Tibial artery (tissue), 4 donors: ENCODE data around the gene GPR15.

Source experiments
- DNase-seq, 2 donors: peaks; one replicate each; pipeline ENCODE4 v3.0.0-alpha.2; 2019
- H3K27ac ChIP-seq, 2 donors: fragments of 200-600 bp; sonication (generic) in 1 of 2; 1 replicate in 1 of 2; 2 replicates in 1 of 2; pipeline ENCODE4 v1.5.1; 2018 to 2019; ENCODE audit warnings: mild to moderate bottlenecking in 1 of 2
- H3K27me3 ChIP-seq, 2 donors: fragments of 200-600 bp; sonication (generic) in 1 of 2; one replicate each; pipeline versions ENCODE4 v1.5.1 to v1.6.0; 2016 to 2019
- H3K36me3 ChIP-seq, 3 donors: fragments of 200-600 bp; sonication (generic) in 2 of 3; one replicate each; pipeline ENCODE4 v1.5.1; 2016 to 2019; ENCODE audit warnings: mild to moderate bottlenecking in 2 of 3
- H3K4me1 ChIP-seq, 4 donors: fragments of 200-600 bp; sonication (generic) in 2 of 4; 1 replicate in 3 of 4; 2 replicates in 1 of 4; pipeline ENCODE4 v1.5.1; 2016 to 2019
- H3K4me3 ChIP-seq, 2 donors: fragments of 200-600 bp; sonication (generic) in 1 of 2; 1 replicate in 1 of 2; 2 replicates in 1 of 2; pipeline ENCODE4 v1.5.1; 2018 to 2019; ENCODE audit warnings: mild to moderate bottlenecking in 2 of 2
- H3K9me3 ChIP-seq, 3 donors: fragments of 200-600 bp; sonication (generic) in 1 of 3; one replicate each; pipeline ENCODE4 v1.5.1; 2016 to 2019
- intact Hi-C: fragments of 100-400 bp; cut with DNase I; formaldehyde crosslinking; loops from one replicate; pipeline ENCODE4 v1.15.0; 2023; ENCODE audit warnings: low total_unique reads
- TF ChIP-seq, protein P1 (sequence below), 2 experiments: fragments of 200-600 bp in 1 of 2; fragments of 450-650 bp in 1 of 2; IDR thresholded peaks; one replicate each; pipeline ENCODE4 v1.5.1; 2017 to 2019; ENCODE audit warnings: antibody characterized with exemption in 2 of 2, mild to moderate bottlenecking in 1 of 2, moderate library complexity in 1 of 2

The GPR15 gene

DNA sequence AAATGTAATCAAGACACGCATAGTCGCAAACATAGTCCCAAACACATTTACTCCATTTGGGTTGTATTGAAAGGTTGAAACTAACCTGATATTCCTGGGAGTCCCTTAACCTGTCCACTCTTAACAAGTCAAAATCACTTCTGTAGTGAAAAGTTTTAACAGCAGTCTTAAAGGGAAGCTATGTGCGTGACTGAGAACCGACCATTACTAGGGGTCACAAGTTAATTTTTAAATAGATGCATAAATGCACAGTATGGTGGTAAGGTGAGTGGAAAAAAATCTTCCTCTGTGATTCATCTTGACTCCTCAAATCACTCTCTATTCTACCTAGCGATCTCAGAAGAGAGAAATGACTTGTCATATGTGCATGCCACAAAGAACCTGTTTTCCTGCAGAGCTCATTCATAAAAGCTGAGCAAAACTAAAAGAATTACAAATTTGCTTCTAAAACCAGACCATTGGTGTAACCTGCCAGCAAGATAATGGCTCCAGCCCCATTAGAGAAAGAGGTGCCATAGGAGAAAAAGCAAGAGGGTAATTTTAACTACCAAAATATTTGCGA lies 4.8 kb downstream of the GPR15 start:
- Histone ChIP-seq H3K27ac (no peak overlapping the region), H3K27me3 (no peaks in the 10 kb centered on the region), H3K4me1 (no peaks in the 10 kb centered on the region), H3K9me3 (no peaks in the 10 kb centered on the region), H3K36me3 (no peaks in the 10 kb centered on the region), H3K4me3 (no peak overlapping the region)
- intact Hi-C loops, result no loop called here
- no peak for DNase-seq
- TF ChIP-seq, protein P1, sequence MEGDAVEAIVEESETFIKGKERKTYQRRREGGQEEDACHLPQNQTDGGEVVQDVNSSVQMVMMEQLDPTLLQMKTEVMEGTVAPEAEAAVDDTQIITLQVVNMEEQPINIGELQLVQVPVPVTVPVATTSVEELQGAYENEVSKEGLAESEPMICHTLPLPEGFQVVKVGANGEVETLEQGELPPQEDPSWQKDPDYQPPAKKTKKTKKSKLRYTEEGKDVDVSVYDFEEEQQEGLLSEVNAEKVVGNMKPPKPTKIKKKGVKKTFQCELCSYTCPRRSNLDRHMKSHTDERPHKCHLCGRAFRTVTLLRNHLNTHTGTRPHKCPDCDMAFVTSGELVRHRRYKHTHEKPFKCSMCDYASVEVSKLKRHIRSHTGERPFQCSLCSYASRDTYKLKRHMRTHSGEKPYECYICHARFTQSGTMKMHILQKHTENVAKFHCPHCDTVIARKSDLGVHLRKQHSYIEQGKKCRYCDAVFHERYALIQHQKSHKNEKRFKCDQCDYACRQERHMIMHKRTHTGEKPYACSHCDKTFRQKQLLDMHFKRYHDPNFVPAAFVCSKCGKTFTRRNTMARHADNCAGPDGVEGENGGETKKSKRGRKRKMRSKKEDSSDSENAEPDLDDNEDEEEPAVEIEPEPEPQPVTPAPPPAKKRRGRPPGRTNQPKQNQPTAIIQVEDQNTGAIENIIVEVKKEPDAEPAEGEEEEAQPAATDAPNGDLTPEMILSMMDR (IDR thresholded peaks at IDR 0.05), result no peak

DNA sequence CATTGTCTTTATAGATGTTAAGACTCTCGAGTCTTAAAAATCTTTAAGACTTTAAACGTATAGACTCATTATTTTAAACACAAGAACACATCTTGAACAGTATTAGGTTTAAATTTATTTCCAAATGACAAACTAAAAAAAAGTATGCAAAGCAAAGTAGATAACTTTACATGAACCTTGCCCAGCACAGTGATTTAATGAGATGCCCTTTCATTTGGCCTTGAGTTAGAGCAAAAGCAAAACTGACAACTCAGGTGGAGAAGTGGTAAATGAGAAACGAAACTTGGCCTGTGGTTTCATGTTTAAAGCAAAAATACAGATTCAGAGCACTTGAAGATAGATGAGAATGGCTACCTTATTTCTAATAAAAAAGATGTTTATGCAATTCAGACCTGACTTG lies 8.6 kb downstream of the GPR15 start:
- TF ChIP-seq, protein P1 (IDR thresholded peaks at IDR 0.05), result no peak
- intact Hi-C loops, result no loop called here

DNA sequence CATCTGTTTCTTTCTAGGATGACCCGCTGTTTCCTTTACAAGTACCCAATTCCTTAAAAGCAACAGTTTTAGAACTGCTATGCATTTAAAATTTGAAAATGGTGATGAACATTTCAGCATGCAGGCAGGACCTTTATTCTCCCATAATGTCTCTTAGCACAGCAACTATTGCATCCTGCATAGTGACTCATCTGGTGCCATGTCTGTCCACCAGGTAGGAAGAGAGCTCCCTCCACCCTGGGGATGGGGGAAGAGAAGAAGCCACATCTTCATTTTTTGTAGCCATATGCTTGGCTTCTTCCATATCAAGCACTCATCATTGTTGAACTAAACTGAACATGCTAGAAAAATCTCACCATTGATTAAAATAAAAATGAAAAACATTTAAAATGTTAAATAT lies 9.9 kb downstream of the GPR15 start:
- Histone ChIP-seq H3K27ac (no peak overlapping the region), H3K4me1 (no peaks in the 10 kb centered on the region), H3K36me3 (no peaks in the 10 kb centered on the region), H3K4me3 (no peak overlapping the region), H3K9me3 (no peaks in the 10 kb centered on the region), H3K27me3 (no peaks in the 10 kb centered on the region)
- DNase-seq, result no peak
- intact Hi-C loops, result no loop called here
- TF ChIP-seq, protein P1 (IDR thresholded peaks at IDR 0.05), result no peak

More for the DNA sequence above, 8.6 kb downstream of the GPR15 start:
- DNase-seq, result no peak
- no peaks in the 10 kb centered on the region for H3K36me3 ChIP-seq
- no peaks in the 10 kb centered on the region for H3K27me3 ChIP-seq
- H3K4me1 ChIP-seq, result no peaks in the 10 kb centered on the region
- no peak overlapping the region for H3K4me3 ChIP-seq
- H3K27ac ChIP-seq, result no peak overlapping the region
- no peaks in the 10 kb centered on the region for H3K9me3 ChIP-seq

DNA sequence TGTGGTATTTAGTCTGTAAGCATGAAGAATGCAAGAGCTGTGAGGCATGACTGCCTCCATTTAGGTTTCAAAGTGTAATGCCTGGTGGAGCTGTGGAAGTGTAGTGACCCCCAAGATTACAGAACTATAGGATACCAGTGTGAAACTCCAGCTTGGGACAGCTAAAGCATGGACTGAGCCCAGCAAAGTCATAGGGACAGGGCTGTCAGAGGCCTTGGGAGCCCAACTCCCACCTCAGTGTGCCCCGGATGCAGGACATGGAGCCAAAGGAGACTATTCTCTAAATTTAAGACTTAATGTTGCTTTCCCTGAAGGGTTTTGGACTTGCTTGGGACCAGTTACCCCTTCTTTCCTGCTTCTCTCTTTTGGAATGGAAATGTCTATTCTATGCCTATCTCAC lies 10.8 kb downstream of the GPR15 start:
- H3K4me1 ChIP-seq, result no peaks in the 10 kb centered on the region
- no peak overlapping the region for H3K27ac ChIP-seq
- H3K4me3 ChIP-seq, result no peak overlapping the region
- H3K27me3 ChIP-seq, result peaks cover 0 to 5% of the 10 kb centered on the region in 2 donors
- H3K9me3 ChIP-seq, result no peaks in the 10 kb centered on the region
- DNase-seq, result no peak
- intact Hi-C loops, result no loop called here
- TF ChIP-seq, protein P1 (IDR thresholded peaks at IDR 0.05), result no peak
- H3K36me3 ChIP-seq, result no peaks in the 10 kb centered on the region

DNA sequence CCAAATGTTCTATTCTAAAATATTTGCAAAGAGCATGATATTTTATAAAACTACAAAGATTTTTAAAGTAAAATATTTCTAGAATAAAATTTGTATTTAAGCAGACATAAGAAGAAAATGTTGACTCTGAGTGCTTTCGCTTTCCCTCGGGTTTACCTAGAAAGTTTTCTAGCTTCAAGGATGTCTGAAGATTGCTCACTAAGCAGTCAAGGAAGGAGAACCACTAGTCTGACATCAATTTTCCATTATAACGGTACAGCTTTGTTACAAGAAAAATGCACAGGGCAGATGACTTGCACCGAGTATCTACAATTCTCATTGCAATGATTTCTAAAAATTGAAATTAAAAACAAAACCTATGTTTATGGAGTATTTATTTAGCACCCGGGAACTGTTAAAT lies 14.2 kb downstream of the GPR15 start:
- Histone ChIP-seq H3K36me3 (no peaks in the 10 kb centered on the region), H3K9me3 (no peaks in the 10 kb centered on the region), H3K27ac (no peak overlapping the region), H3K4me3 (no peak overlapping the region), H3K27me3 (peaks cover 0 to 5% of the 10 kb centered on the region in 2 donors), H3K4me1 (no peaks in the 10 kb centered on the region)
- DNase-seq, result no peak
- intact Hi-C loops, result no loop called here
- TF ChIP-seq, protein P1 (IDR thresholded peaks at IDR 0.05), result no peak

DNA sequence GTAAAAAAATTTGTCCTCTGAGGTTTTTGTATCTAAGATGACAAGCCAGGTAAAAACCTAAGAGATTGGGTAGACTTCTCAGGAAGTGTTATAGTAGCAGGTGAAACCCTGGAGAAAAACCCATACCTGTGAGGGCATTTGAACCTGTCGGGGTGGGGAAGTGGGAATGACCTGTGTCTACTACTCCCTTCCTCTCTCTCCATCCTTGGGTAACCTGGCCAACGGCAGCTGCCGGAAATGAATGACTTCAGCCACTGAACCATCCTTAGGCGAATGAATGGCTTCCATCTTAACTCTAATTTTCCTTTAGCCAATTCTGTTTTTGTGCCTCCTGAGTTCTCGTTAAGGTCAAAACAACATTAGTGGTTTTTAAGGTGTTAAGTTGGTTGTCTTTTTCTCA lies 16.8 kb downstream of the GPR15 start:
- Histone ChIP-seq H3K27me3 (peaks cover 0 to 5% of the 10 kb centered on the region in 2 donors), H3K4me3 (no peak overlapping the region), H3K9me3 (no peaks in the 10 kb centered on the region), H3K27ac (no peak overlapping the region), H3K36me3 (no peaks in the 10 kb centered on the region), H3K4me1 (no peaks in the 10 kb centered on the region)
- intact Hi-C loops, result no loop called here
- no peak for DNase-seq
- TF ChIP-seq, protein P1 (IDR thresholded peaks at IDR 0.05), result no peak
